VCaP (cell line): Measurements from ENCODE around the gene POLR3A.
"Not testable (repeated sequence)": the region's sequence is repeated elsewhere in the genome, so short reads cannot be mapped to it uniquely, and the experiment has no call there.

Experiments used
- H3K27ac ChIP-seq: fragments of 450-650 bp; 2 replicates; pipeline ENCODE4 v1.5.1; 2017
- TF ChIP-seq, protein P1 (sequence below): fragments of 450-650 bp; conservative IDR thresholded peaks from 2 replicates; pipeline ENCODE4 v1.5.1; 2017; ENCODE audit warnings: mild to moderate bottlenecking, moderate library complexity

Gene POLR3A

DNA sequence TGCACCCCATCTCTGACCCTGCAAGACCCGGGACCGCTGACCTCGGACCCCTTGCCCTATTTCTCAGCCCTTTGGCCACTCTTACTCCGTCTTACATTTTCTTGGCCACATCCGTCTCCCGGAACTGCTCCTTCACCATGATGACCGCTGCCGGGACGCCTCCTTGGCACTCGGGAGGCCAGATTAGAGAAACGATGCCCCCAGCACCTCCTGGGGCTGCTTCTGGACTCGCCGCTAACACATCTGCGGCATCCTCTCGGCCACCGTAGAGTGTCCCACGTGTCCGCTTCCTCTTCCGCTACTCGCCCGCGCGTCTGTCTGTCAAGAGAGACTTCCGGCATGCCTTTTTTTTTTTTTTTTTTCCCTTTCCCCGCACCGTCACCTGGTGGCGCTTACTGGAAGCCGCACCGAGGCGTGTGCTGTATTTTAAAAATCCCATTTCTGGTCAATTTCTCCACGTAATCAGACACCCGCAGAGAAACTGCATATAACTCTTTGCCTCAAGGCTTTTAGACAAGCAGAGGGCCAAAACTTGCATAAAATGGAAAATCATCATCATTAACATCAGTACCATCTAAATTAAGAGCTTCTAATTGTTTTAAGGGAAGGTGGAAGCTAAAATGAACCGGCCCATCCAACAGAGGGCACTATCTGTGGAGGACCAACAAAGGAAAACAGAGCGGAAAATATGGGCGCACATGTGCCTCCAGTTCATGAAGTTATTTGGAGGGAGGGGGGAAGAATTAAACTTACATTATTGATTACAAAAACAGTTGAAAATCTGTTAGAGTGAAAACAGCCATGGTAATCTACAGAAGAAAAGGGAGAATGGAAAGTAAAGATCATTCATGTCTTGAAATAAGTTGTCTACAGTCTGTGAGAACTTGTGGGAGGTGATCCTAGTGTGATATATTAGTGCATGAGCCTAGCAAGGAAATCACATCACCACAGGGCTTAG lies at the start of gene POLR3A:
POLR3A (minus strand) TSS at position 247 of the 958 bp plus-strand sequence; CDS start at position 139, 108 bp downstream.
- TF ChIP-seq, protein P1, sequence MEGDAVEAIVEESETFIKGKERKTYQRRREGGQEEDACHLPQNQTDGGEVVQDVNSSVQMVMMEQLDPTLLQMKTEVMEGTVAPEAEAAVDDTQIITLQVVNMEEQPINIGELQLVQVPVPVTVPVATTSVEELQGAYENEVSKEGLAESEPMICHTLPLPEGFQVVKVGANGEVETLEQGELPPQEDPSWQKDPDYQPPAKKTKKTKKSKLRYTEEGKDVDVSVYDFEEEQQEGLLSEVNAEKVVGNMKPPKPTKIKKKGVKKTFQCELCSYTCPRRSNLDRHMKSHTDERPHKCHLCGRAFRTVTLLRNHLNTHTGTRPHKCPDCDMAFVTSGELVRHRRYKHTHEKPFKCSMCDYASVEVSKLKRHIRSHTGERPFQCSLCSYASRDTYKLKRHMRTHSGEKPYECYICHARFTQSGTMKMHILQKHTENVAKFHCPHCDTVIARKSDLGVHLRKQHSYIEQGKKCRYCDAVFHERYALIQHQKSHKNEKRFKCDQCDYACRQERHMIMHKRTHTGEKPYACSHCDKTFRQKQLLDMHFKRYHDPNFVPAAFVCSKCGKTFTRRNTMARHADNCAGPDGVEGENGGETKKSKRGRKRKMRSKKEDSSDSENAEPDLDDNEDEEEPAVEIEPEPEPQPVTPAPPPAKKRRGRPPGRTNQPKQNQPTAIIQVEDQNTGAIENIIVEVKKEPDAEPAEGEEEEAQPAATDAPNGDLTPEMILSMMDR: peak; percentile 92
- H3K27ac ChIP-seq: peak within 1 kb of the TSS; percentile 81

DNA sequence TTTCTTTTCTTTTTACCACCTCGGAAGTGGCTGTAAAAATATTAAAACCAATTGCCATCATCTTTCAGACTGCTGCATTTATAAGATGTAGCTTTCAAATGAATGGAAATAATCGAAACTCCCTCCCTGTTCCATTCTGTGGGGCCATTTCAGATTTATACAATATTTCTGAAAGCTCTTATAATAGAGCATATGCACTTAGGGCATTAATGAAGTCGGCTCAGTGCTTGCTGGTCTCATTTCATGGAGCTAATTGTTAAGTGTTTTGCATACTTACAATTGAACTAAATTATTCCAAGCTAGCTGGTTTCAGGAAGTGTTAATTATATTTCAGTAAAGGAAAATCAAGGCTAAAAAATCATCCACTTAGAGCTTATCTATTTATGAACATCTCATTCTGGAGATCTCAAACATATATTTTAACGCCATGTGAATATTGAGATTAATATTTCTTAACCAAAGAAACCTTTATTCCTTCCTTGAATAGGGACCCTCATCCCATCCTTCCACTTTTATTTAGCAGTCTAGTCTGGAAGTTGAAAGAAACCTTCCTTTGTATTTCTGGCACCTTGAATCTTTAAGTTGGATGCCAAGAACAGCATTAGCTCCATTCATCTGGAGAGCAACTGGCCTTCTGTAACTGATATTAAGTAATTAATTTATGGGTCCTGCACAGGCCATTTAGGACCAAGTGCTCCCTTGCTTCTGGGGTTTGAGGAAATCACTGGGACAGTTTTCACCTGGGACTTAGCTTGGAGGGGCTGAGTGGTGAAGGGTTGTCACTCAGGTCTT lies 49.4 kb upstream of the POLR3A start:
- TF ChIP-seq, protein P1: no peak
- H3K27ac ChIP-seq: no peak overlapping the region

DNA sequence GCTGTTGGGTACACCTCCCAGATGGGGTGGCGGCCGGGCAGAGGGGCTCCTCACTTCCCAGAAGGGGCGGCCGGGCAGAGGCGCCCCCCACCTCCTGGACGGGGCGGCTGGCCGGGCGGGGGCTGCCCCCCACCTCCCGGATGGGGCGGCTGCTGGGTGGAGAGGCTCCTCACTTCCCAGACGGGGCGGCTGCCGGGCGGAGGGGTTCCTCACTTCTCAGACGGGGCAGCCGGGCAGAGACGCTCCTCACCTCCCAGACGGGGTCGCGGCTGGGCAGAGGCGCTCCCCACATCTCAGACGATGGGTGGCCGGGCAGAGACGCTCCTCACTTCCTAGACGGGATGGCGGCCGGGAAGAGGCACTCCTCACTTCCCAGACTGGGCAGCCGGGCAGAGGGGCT lies 46.5 kb upstream of the POLR3A start:
- not testable (repeated sequence) for H3K27ac ChIP-seq

DNA sequence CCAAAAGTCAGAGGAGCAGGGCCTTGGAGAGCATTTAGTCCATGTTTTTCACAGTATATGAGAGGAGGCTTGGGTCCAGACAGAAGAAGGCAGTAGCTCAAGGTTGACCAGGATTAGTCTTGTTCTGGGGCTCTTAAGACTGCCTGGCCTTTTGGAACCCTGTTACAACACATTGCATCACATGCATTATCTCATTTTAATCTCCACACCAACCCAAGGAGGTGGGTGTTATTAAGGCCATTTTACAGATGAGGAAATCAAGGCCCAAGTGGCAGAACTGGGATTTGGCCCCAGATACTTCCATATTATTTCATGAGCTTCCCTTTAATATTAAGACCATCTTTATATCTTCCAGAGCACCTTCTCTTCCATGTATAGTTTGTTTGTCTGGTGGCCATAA lies 43.2 kb upstream of the POLR3A start:
- TF ChIP-seq, protein P1: no peak
- H3K27ac ChIP-seq: no peak overlapping the region

DNA sequence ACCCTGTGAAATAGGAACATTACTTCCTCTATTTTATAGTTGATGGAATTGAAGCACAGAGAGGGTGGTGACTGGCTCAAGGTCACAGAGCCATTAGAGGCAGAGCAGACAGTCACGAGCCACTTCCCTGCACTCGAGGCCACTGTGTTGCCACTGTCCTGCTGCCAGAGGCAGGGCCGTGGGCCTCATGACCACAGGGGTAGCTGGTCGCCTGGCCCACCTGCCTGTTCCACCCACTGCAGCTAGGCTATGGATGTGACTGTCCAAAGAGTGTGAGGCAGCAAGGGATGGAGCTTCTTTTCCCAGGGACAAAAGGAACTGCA lies 42.5 kb upstream of the POLR3A start:
- H3K27ac ChIP-seq: no peak overlapping the region
- TF ChIP-seq, protein P1: no peak

DNA sequence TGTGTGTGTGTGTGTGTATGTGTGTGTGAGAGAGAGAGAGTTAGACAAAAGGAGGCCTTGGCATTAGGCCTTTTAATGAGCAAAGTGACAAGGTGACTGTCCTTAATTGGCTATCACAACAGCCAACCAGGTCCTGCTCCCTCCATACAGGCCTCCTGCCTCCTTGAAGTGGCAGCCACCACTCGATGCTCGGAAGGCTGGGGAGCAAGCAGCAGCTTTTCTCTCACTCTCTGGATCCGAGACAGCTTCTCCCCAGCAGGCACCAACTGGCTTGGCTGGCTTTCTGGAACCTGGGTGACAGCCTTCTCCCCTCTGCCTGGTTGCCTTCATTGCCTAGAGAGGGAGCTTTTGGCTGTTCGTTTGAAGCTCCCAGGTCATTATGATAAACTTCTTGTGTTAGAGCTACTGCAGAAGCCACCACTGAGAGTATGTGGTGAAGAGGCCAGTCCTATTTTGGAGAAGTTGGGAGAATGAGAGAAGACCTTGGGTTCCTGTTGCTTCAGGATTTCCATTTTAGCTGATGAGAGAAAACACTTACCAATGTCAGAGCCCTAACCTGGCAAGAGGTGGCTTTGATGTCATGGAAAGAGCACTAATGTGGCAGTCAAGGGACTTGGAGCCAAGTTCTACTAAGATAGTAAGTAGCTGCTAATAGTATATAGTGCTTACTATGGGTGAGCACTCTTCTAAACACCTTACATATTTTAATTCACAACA lies 42.0 kb upstream of the POLR3A start:
- H3K27ac ChIP-seq: no peak overlapping the region
- TF ChIP-seq, protein P1: no peak

DNA sequence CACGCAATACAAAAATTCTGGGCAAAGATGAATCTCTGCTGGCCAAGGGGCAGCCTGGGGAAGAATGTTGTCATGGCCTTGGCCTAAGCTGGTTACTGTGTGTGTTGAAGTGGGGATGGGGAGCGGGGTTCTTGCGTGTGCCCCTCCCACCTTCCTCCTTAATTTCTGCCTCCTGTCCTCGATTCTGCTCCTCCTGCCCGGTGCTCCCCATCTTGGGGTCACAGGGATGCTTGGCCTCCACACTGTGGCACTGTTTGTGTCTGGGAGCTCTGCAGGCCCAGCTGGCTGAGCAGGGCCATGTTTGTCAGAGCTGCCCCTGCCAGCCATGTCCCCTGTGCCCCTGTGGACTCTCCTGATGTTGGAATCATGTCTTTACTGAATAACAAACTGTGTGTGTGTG lies 41.4 kb upstream of the POLR3A start:
- TF ChIP-seq, protein P1: no peak
- H3K27ac ChIP-seq: no peak overlapping the region

DNA sequence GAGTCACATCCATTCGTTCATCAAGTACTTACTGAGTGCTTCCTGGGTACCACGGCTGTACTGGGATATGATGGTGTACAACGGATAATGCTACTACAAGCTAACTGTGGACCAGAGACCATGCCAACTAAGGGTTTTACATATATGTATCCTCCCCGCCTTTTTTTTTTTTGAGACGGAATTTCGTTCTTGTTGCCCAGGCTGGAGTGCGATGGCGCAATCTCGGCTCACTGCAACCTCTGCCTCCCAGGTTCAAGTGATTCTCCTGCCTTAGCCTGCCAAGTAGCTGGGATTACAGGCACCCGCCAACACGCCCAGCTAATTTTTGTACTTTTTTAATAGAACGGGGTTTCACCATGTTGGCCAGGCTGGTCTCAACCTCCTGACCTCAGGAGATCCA lies 40.7 kb upstream of the POLR3A start:
- H3K27ac ChIP-seq: not testable (repeated sequence)
